ENCODE data around the gene MYL6B. TPM values are rescaled to one million over a fixed set of nuclear protein-coding genes. Genes with fewer than 3 reads are reported as not detected.
A peak's percentile ranks its signal among the peaks of the same experiment; 100 is the strongest.
"Not testable (repeated sequence)": the region's sequence is repeated elsewhere in the genome, so short reads cannot be mapped to it uniquely, and the experiment has no call there.

Gene MYL6B
- total and polyA plus RNA-seq, 2 donors (not counting 1 experiment from before 2014, with no cell fraction given), result 71.7 to 87.7 TPM

DNA sequence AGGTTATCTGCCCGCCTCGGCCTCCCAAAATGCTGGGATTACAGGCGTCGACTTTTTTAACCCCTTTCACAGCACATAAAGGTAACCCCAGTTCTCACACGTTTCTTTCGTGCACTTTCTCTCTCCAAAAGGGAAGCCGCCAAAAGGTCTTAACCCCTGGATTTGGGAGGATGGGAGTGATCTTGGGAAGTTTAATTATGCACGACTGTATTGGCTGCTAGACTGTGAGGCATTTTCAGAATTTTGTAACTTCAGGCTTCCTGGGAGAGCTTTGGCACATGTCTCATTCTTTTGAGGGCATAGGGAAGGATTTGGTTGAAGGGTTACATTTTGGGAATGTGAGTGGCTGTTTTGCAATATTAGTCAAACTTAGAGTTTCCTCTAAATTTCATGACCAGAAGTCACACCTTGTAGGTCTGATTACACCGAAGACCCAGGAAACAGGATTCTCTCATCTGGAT is 38.3 kb downstream of the MYL6B start:
- no peaks in the 10 kb centered on the region for H3K9me3 ChIP-seq (ENCODE audit: control insufficient read depth, insufficient read depth, low read depth, low read length)
- H3K27me3 ChIP-seq (ENCODE audit: control insufficient read depth, insufficient read depth, low read length), result no peaks in the 10 kb centered on the region
- no peak overlapping the region for H3K9ac ChIP-seq (ENCODE audit: insufficient read depth, low read length)
- H2AFZ ChIP-seq (ENCODE audit: low read length), result peak overlapping the region; percentile 30
- no peak for TF ChIP-seq EZH2 (IDR thresholded peaks at IDR 0.05; ENCODE audit: low read length, missing control alignments)
- TF ChIP-seq, protein P1, sequence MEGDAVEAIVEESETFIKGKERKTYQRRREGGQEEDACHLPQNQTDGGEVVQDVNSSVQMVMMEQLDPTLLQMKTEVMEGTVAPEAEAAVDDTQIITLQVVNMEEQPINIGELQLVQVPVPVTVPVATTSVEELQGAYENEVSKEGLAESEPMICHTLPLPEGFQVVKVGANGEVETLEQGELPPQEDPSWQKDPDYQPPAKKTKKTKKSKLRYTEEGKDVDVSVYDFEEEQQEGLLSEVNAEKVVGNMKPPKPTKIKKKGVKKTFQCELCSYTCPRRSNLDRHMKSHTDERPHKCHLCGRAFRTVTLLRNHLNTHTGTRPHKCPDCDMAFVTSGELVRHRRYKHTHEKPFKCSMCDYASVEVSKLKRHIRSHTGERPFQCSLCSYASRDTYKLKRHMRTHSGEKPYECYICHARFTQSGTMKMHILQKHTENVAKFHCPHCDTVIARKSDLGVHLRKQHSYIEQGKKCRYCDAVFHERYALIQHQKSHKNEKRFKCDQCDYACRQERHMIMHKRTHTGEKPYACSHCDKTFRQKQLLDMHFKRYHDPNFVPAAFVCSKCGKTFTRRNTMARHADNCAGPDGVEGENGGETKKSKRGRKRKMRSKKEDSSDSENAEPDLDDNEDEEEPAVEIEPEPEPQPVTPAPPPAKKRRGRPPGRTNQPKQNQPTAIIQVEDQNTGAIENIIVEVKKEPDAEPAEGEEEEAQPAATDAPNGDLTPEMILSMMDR (conservative IDR thresholded peaks at IDR 0.05 in 1 of 2, IDR thresholded peaks at IDR 0.05 in 1 of 2; ENCODE audit: low read depth in 1 of 2, low read length in 2 of 2), result no peak
- peak in 1 of 2 donors; percentile 21 for DNase-seq (ENCODE audit: low read depth in 2 of 2)
- H3K36me3 ChIP-seq (ENCODE audit: control insufficient read depth, insufficient read depth, low read length), result no peaks in the 10 kb centered on the region
- H4K20me1 ChIP-seq (ENCODE audit: control insufficient read depth, extremely low read depth, insufficient read depth, low read length), result no peaks in the 10 kb centered on the region
- peak overlapping the region; percentile 32 for H3K4me2 ChIP-seq (ENCODE audit: extremely low read depth, insufficient read depth, low read length)
- H3K27ac ChIP-seq (ENCODE audit: insufficient read depth, low read length), result no peak overlapping the region
- H3K79me2 ChIP-seq (ENCODE audit: control insufficient read depth, insufficient read depth, low read length), result peaks cover 30% of the 10 kb centered on the region
- peak overlapping the region in 2 of 4 experiments; percentile 90 to 91 for H3K4me3 ChIP-seq (replicated peaks in 1 of 4; ENCODE audit: control extremely low read depth in 1 of 4, insufficient read depth in 1 of 4, low read depth in 3 of 4, low read length in 4 of 4)
- peaks cover 5% of the 10 kb centered on the region for H3K4me1 ChIP-seq (ENCODE audit: control insufficient read depth, extremely low read depth, insufficient read depth, low read length)

DNA sequence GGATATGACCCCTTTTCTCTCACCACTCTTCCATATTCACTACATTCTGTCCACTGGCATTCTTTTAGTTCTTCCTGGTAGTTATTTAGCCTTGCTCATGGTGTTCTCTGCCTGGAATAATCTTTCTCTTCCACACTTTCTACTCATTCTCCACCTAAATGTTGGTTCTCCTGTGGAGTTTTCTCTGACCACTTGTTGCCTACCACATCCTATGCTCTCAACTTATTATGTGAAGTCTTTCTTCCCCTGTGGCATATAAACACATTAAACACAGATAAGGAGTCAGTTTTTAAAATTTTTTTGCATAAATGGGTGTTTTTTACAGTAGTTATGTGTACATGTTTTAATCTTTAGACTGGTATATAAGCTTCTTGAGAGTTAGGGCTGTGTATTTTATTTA is 40.2 kb downstream of the MYL6B start:
- Histone ChIP-seq H3K4me2 (ENCODE audit: extremely low read depth, insufficient read depth, low read length) (no peak overlapping the region), H3K27ac (ENCODE audit: insufficient read depth, low read length) (no peak overlapping the region)

DNA sequence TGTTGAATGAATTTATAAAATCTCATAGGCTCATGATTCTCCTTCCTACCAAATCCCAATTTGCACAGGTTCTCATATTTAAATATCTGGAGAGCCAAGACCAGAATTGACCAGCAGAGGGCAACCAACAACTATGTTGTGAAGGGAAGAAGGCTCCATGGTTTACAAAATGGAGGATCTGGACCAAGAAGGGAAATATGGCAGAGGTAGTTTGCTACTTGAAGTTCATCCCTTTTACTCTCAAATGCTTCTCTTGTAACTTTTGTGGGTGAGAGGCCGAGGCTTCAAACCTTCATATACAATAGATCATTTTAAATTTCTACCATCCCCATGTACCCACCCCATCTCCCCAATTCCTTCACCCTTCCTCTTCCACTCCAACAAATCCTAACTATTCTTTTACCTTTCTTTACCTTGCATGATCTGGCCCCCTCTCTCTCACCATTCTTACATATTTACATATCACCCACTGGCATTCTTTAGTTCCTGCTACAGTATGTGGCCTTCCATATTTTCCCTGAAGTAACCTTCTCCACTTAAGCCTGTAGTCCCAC is 40.7 kb downstream of the MYL6B start:
- TF ChIP-seq EZH2 (IDR thresholded peaks at IDR 0.05; ENCODE audit: low read length, missing control alignments), result no peak
- TF ChIP-seq, protein P1 (conservative IDR thresholded peaks at IDR 0.05 in 1 of 2, IDR thresholded peaks at IDR 0.05 in 1 of 2; ENCODE audit: low read depth in 1 of 2, low read length in 2 of 2), result peak; percentile 82 to 86
- Histone ChIP-seq H3K79me2 (ENCODE audit: control insufficient read depth, insufficient read depth, low read length) (peaks cover 10% of the 10 kb centered on the region), H3K27ac (ENCODE audit: insufficient read depth, low read length) (no peak overlapping the region), H3K4me2 (ENCODE audit: extremely low read depth, insufficient read depth, low read length) (no peak overlapping the region), H3K36me3 (ENCODE audit: control insufficient read depth, insufficient read depth, low read length) (no peaks in the 10 kb centered on the region), H2AFZ (ENCODE audit: low read length) (peak overlapping the region; percentile 85), H3K9ac (ENCODE audit: insufficient read depth, low read length) (no peak overlapping the region), H3K9me3 (ENCODE audit: control insufficient read depth, insufficient read depth, low read depth, low read length) (no peaks in the 10 kb centered on the region), H4K20me1 (ENCODE audit: control insufficient read depth, extremely low read depth, insufficient read depth, low read length) (no peaks in the 10 kb centered on the region), H3K27me3 (ENCODE audit: control insufficient read depth, insufficient read depth, low read length) (no peaks in the 10 kb centered on the region), H3K4me3 (replicated peaks in 1 of 4; ENCODE audit: control extremely low read depth in 1 of 4, insufficient read depth in 1 of 4, low read depth in 3 of 4, low read length in 4 of 4) (no peak overlapping the region), H3K4me1 (ENCODE audit: control insufficient read depth, extremely low read depth, insufficient read depth, low read length) (peaks cover 4% of the 10 kb centered on the region)
- DNase-seq (ENCODE audit: low read depth in 2 of 2), result peak; percentile 75 to 91

More for the DNA sequence above, 40.2 kb downstream of the MYL6B start:
- H4K20me1 ChIP-seq (ENCODE audit: control insufficient read depth, extremely low read depth, insufficient read depth, low read length), result no peaks in the 10 kb centered on the region
- H3K4me3 ChIP-seq (replicated peaks in 1 of 4; ENCODE audit: control extremely low read depth in 1 of 4, insufficient read depth in 1 of 4, low read depth in 3 of 4, low read length in 4 of 4), result no peak overlapping the region
- no peaks in the 10 kb centered on the region for H3K27me3 ChIP-seq (ENCODE audit: control insufficient read depth, insufficient read depth, low read length)
- no peaks in the 10 kb centered on the region for H3K9me3 ChIP-seq (ENCODE audit: control insufficient read depth, insufficient read depth, low read depth, low read length)
- H2AFZ ChIP-seq (ENCODE audit: low read length), result peak overlapping the region; percentile 13
- H3K9ac ChIP-seq (ENCODE audit: insufficient read depth, low read length), result no peak overlapping the region
- H3K79me2 ChIP-seq (ENCODE audit: control insufficient read depth, insufficient read depth, low read length), result peaks cover 15% of the 10 kb centered on the region
- no peak for TF ChIP-seq EZH2 (IDR thresholded peaks at IDR 0.05; ENCODE audit: low read length, missing control alignments)
- TF ChIP-seq, protein P1 (conservative IDR thresholded peaks at IDR 0.05 in 1 of 2, IDR thresholded peaks at IDR 0.05 in 1 of 2; ENCODE audit: low read depth in 1 of 2, low read length in 2 of 2), result no peak
- H3K36me3 ChIP-seq (ENCODE audit: control insufficient read depth, insufficient read depth, low read length), result no peaks in the 10 kb centered on the region
- DNase-seq (ENCODE audit: low read depth in 2 of 2), result no peak
- peaks cover 4% of the 10 kb centered on the region for H3K4me1 ChIP-seq (ENCODE audit: control insufficient read depth, extremely low read depth, insufficient read depth, low read length)

DNA sequence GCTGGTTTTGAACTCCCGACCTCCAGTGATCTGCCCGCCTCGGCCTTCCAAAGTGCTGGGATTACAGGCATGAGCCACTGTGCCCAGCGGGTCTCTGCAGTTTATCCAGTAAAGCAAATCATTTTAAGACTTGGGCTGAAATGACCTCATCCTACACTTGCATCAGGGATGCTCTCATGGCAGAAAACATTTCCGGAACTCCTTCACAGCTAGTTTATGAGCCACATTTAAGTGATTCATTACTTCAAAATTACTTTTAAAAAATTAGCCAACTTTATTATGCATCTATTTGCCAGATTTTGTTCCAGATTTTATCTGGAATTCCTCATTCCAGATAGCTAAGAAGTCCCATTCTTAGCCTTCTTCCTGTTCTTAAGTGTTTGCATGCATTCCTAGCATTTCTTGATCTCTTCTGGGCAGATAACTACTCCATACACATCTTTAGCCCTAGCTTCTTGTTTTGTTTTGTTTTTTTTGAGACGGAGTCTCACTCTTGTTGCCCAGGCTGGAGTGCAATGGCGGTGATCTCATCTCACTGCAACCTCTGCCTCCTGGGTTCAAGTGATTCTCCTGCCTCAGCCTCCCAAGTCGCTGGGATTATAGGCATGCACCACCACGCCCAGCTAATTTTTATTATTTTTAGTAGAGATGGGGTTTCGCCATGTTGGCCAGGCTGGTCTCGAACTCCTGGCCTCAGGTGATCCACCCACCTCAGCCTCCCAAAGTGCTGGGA is 44.6 kb downstream of the MYL6B start:
- H3K4me3 ChIP-seq (replicated peaks in 1 of 4; ENCODE audit: control extremely low read depth in 1 of 4, insufficient read depth in 1 of 4, low read depth in 3 of 4, low read length in 4 of 4); H3K9me3 ChIP-seq (ENCODE audit: control insufficient read depth, insufficient read depth, low read depth, low read length); H3K27me3 ChIP-seq (ENCODE audit: control insufficient read depth, insufficient read depth, low read length); H3K4me1 ChIP-seq (ENCODE audit: control insufficient read depth, extremely low read depth, insufficient read depth, low read length); H4K20me1 ChIP-seq (ENCODE audit: control insufficient read depth, extremely low read depth, insufficient read depth, low read length); H3K36me3 ChIP-seq (ENCODE audit: control insufficient read depth, insufficient read depth, low read length); H3K9ac ChIP-seq (ENCODE audit: insufficient read depth, low read length); H3K4me2 ChIP-seq (ENCODE audit: extremely low read depth, insufficient read depth, low read length); H3K79me2 ChIP-seq (ENCODE audit: control insufficient read depth, insufficient read depth, low read length); H2AFZ ChIP-seq (ENCODE audit: low read length): not testable (repeated sequence)
- DNase-seq (ENCODE audit: low read depth in 2 of 2), result peak; percentile 64 to 97
- peak overlapping the region; percentile 61 for H3K27ac ChIP-seq (ENCODE audit: insufficient read depth, low read length)

Data from fibroblast of lung (primary cell).